Measurements from ENCODE around the gene TRIM22.
"Not testable (repeated sequence)": the region's sequence is repeated elsewhere in the genome, so short reads cannot be mapped to it uniquely, and the experiment has no call there.

Gene TRIM22

GRCh38 chr11:5691238-5691963 is 1.8 kb downstream of the TRIM22 start:
- H3K4me1 ChIP-seq (ENCODE audit: insufficient read depth, low read length); H3K36me3 ChIP-seq (ENCODE audit: insufficient read depth, low read length); H3K9me3 ChIP-seq (ENCODE audit: low read length); H3K27me3 ChIP-seq (ENCODE audit: control insufficient read depth in 1 of 2, insufficient read depth in 2 of 2, low read length in 2 of 2): not testable (repeated sequence)
- Histone ChIP-seq H3K27ac (ENCODE audit: low read depth, low read length) (peak overlapping the region; percentile 94), H3K4me3 (ENCODE audit: low read depth in 1 of 2, low read length in 2 of 2) (peak overlapping the region; percentile 41 to 69), H3K9ac (ENCODE audit: low read length) (peak overlapping the region; percentile 22)

- Histone ChIP-seq H3K27ac (ENCODE audit: low read depth, low read length) (no peak overlapping the region), H3K9ac (ENCODE audit: low read length) (no peak overlapping the region), H3K9me3 (ENCODE audit: low read length) (no peaks in the 10 kb centered on the region), H3K27me3 (ENCODE audit: control insufficient read depth in 1 of 2, insufficient read depth in 2 of 2, low read length in 2 of 2) (no peaks in the 10 kb centered on the region), H3K4me3 (ENCODE audit: low read depth in 1 of 2, low read length in 2 of 2) (no peak overlapping the region), H3K4me1 (ENCODE audit: insufficient read depth, low read length) (peaks cover 7% of the 10 kb centered on the region), H3K36me3 (ENCODE audit: insufficient read depth, low read length) (peaks cover 4% of the 10 kb centered on the region)
Measured at GRCh38 chr11:5691964-5692361, 2.4 kb downstream of the TRIM22 start.

- Histone ChIP-seq H3K4me1 (ENCODE audit: insufficient read depth, low read length) (no peaks in the 10 kb centered on the region), H3K27ac (ENCODE audit: low read depth, low read length) (no peak overlapping the region), H3K4me3 (ENCODE audit: low read depth in 1 of 2, low read length in 2 of 2) (no peak overlapping the region), H3K27me3 (ENCODE audit: control insufficient read depth in 1 of 2, insufficient read depth in 2 of 2, low read length in 2 of 2) (no peaks in the 10 kb centered on the region), H3K36me3 (ENCODE audit: insufficient read depth, low read length) (peaks cover 16% of the 10 kb centered on the region), H3K9ac (ENCODE audit: low read length) (no peak overlapping the region), H3K9me3 (ENCODE audit: low read length) (no peaks in the 10 kb centered on the region)
Measured at GRCh38 chr11:5694642-5695041, 5.1 kb downstream of the TRIM22 start.

GRCh38 chr11:5695580-5695979 is 6.0 kb downstream of the TRIM22 start:
- H3K9ac ChIP-seq (ENCODE audit: low read length): no peak overlapping the region
- H3K27me3 ChIP-seq (ENCODE audit: control insufficient read depth in 1 of 2, insufficient read depth in 2 of 2, low read length in 2 of 2): no peaks in the 10 kb centered on the region
- no peak overlapping the region for H3K27ac ChIP-seq (ENCODE audit: low read depth, low read length)
- H3K4me1 ChIP-seq (ENCODE audit: insufficient read depth, low read length): no peaks in the 10 kb centered on the region
- peaks cover 16% of the 10 kb centered on the region for H3K36me3 ChIP-seq (ENCODE audit: insufficient read depth, low read length)
- no peak overlapping the region for H3K4me3 ChIP-seq (ENCODE audit: low read depth in 1 of 2, low read length in 2 of 2)
- no peaks in the 10 kb centered on the region for H3K9me3 ChIP-seq (ENCODE audit: low read length)

- H3K27ac ChIP-seq (ENCODE audit: low read depth, low read length): no peak overlapping the region
- H3K9me3 ChIP-seq (ENCODE audit: low read length): no peaks in the 10 kb centered on the region
- H3K4me1 ChIP-seq (ENCODE audit: insufficient read depth, low read length): no peaks in the 10 kb centered on the region
- H3K4me3 ChIP-seq (ENCODE audit: low read depth in 1 of 2, low read length in 2 of 2): no peak overlapping the region
- H3K27me3 ChIP-seq (ENCODE audit: control insufficient read depth in 1 of 2, insufficient read depth in 2 of 2, low read length in 2 of 2): no peaks in the 10 kb centered on the region
- H3K36me3 ChIP-seq (ENCODE audit: insufficient read depth, low read length): peaks cover 16% of the 10 kb centered on the region
- no peak overlapping the region for H3K9ac ChIP-seq (ENCODE audit: low read length)
Measured at GRCh38 chr11:5696210-5696609, 6.6 kb downstream of the TRIM22 start.

GRCh38 chr11:5698281-5698680 is 8.7 kb downstream of the TRIM22 start:
- Histone ChIP-seq H3K9me3 (ENCODE audit: low read length) (no peaks in the 10 kb centered on the region), H3K9ac (ENCODE audit: low read length) (no peak overlapping the region), H3K27ac (ENCODE audit: low read depth, low read length) (no peak overlapping the region), H3K27me3 (ENCODE audit: control insufficient read depth in 1 of 2, insufficient read depth in 2 of 2, low read length in 2 of 2) (no peaks in the 10 kb centered on the region), H3K4me1 (ENCODE audit: insufficient read depth, low read length) (no peaks in the 10 kb centered on the region), H3K4me3 (ENCODE audit: low read depth in 1 of 2, low read length in 2 of 2) (no peak overlapping the region), H3K36me3 (ENCODE audit: insufficient read depth, low read length) (peaks cover 16% of the 10 kb centered on the region)

- H3K36me3 ChIP-seq (ENCODE audit: insufficient read depth, low read length): peaks cover 16% of the 10 kb centered on the region
- H3K9me3 ChIP-seq (ENCODE audit: low read length): no peaks in the 10 kb centered on the region
- no peak overlapping the region for H3K4me3 ChIP-seq (ENCODE audit: low read depth in 1 of 2, low read length in 2 of 2)
- no peak overlapping the region for H3K9ac ChIP-seq (ENCODE audit: low read length)
- H3K27ac ChIP-seq (ENCODE audit: low read depth, low read length): no peak overlapping the region
- H3K4me1 ChIP-seq (ENCODE audit: insufficient read depth, low read length): no peaks in the 10 kb centered on the region
- no peaks in the 10 kb centered on the region for H3K27me3 ChIP-seq (ENCODE audit: control insufficient read depth in 1 of 2, insufficient read depth in 2 of 2, low read length in 2 of 2)
Measured at GRCh38 chr11:5700421-5701054, 10.9 kb downstream of the TRIM22 start.

GRCh38 chr11:5701055-5701577 is 11.5 kb downstream of the TRIM22 start:
- Histone ChIP-seq H3K9ac (ENCODE audit: low read length) (no peak overlapping the region), H3K4me3 (ENCODE audit: low read depth in 1 of 2, low read length in 2 of 2) (no peak overlapping the region), H3K4me1 (ENCODE audit: insufficient read depth, low read length) (no peaks in the 10 kb centered on the region), H3K9me3 (ENCODE audit: low read length) (no peaks in the 10 kb centered on the region), H3K36me3 (ENCODE audit: insufficient read depth, low read length) (peaks cover 16% of the 10 kb centered on the region), H3K27me3 (ENCODE audit: control insufficient read depth in 1 of 2, insufficient read depth in 2 of 2, low read length in 2 of 2) (no peaks in the 10 kb centered on the region), H3K27ac (ENCODE audit: low read depth, low read length) (no peak overlapping the region)

GRCh38 chr11:5703741-5704536 is 14.3 kb downstream of the TRIM22 start:
- H3K4me3 ChIP-seq (ENCODE audit: low read depth in 1 of 2, low read length in 2 of 2): no peak overlapping the region
- H3K36me3 ChIP-seq (ENCODE audit: insufficient read depth, low read length): peaks cover 6% of the 10 kb centered on the region
- no peaks in the 10 kb centered on the region for H3K9me3 ChIP-seq (ENCODE audit: low read length)
- no peaks in the 10 kb centered on the region for H3K4me1 ChIP-seq (ENCODE audit: insufficient read depth, low read length)
- no peak overlapping the region for H3K9ac ChIP-seq (ENCODE audit: low read length)
- H3K27ac ChIP-seq (ENCODE audit: low read depth, low read length): no peak overlapping the region
- H3K27me3 ChIP-seq (ENCODE audit: control insufficient read depth in 1 of 2, insufficient read depth in 2 of 2, low read length in 2 of 2): no peaks in the 10 kb centered on the region

- Histone ChIP-seq H3K36me3 (ENCODE audit: insufficient read depth, low read length) (peaks cover 6% of the 10 kb centered on the region), H3K9ac (ENCODE audit: low read length) (no peak overlapping the region), H3K27me3 (ENCODE audit: control insufficient read depth in 1 of 2, insufficient read depth in 2 of 2, low read length in 2 of 2) (no peaks in the 10 kb centered on the region)
Measured at GRCh38 chr11:5705688-5706087, 16.1 kb downstream of the TRIM22 start.

GRCh38 chr11:5712507-5712906 is 22.9 kb downstream of the TRIM22 start:
- Histone ChIP-seq H3K27ac (ENCODE audit: low read depth, low read length) (no peak overlapping the region), H3K27me3 (ENCODE audit: control insufficient read depth in 1 of 2, insufficient read depth in 2 of 2, low read length in 2 of 2) (no peaks in the 10 kb centered on the region), H3K4me3 (ENCODE audit: low read depth in 1 of 2, low read length in 2 of 2) (no peak overlapping the region), H3K36me3 (ENCODE audit: insufficient read depth, low read length) (peaks cover 6% of the 10 kb centered on the region), H3K4me1 (ENCODE audit: insufficient read depth, low read length) (no peaks in the 10 kb centered on the region), H3K9ac (ENCODE audit: low read length) (no peak overlapping the region), H3K9me3 (ENCODE audit: low read length) (no peaks in the 10 kb centered on the region)

More at GRCh38 chr11:5705688-5706087, 16.1 kb downstream of the TRIM22 start:
- H3K9me3 ChIP-seq (ENCODE audit: low read length): no peaks in the 10 kb centered on the region
- no peaks in the 10 kb centered on the region for H3K4me1 ChIP-seq (ENCODE audit: insufficient read depth, low read length)
- no peak overlapping the region for H3K27ac ChIP-seq (ENCODE audit: low read depth, low read length)
- no peak overlapping the region for H3K4me3 ChIP-seq (ENCODE audit: low read depth in 1 of 2, low read length in 2 of 2)
